NT2/D1 (cell line): Measurements from ENCODE around the gene ZSCAN2.

Experiments
- YY1 ChIP-seq: IDR thresholded peaks from 2 replicates; pipeline ENCODE4 v1.6.1; 2011; ENCODE audit not compliant: insufficient read length, insufficient read depth
- ZNF274 ChIP-seq: IDR thresholded peaks from 2 replicates; pipeline ENCODE4 v1.6.1; 2011; ENCODE audit warnings: mild to moderate bottlenecking, low read depth, low read length

- TF ChIP-seq ZNF274 (no peak), YY1 (no peak)
Observed at GRCh38 chr15:84645496-84645895, 44.7 kb downstream of the ZSCAN2 start.
